NCI-H1105 (cell line): ENCODE data around the gene TUBGCP2.
A peak's percentile ranks its signal among the peaks of the same experiment; 100 is the strongest.

ENCODE experiments used
- DNase-seq: peaks from one replicate; lab custom pipeline; 2025; lab: John Stamatoyannopoulos, UW

TUBGCP2 gene

GRCh38 chr10:133343558-133343957, 34.9 kb upstream of the TUBGCP2 start:
- DNase-seq, result no peak

- no peak for DNase-seq
These were observed 34.3 kb upstream of the TUBGCP2 start for GRCh38 chr10:133342942-133343341.

- no peak for DNase-seq
These were observed 33.3 kb upstream of the TUBGCP2 start for GRCh38 chr10:133341983-133342382.

- no peak for DNase-seq
These were observed 31.2 kb upstream of the TUBGCP2 start for GRCh38 chr10:133339708-133340380.

GRCh38 chr10:133338080-133339071, 29.7 kb upstream of the TUBGCP2 start:
- DNase-seq, result no peak

DNA sequence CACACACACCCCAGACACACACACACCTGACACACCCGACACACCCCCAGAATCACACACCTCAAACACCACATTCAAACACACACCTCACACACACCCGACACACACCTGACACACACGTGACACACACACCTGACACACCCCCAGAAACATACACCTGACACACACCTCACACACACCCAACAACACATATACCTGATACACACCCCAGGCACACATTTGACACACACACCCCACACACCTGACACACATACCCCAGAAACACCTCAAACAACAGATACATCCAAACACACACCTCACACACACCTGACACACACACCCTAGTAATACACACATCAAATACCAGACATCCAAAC, 28.7 kb upstream of the TUBGCP2 start:
- no peak for DNase-seq

- no peak for DNase-seq
These were observed 28.1 kb upstream of the TUBGCP2 start, which contains the start of gene CALY for GRCh38 chr10:133336577-133337369. CALY (minus strand) TSS chr10:133336896; CDS start chr10:133328989, 7,907 bp downstream.

GRCh38 chr10:133336118-133336576, 27.5 kb upstream of the TUBGCP2 start:
- DNase-seq, result no peak

GRCh38 chr10:133335246-133336117, 26.8 kb upstream of the TUBGCP2 start:
- no peak for DNase-seq

GRCh38 chr10:133334503-133335245, 26.0 kb upstream of the TUBGCP2 start:
- DNase-seq, result no peak

DNA sequence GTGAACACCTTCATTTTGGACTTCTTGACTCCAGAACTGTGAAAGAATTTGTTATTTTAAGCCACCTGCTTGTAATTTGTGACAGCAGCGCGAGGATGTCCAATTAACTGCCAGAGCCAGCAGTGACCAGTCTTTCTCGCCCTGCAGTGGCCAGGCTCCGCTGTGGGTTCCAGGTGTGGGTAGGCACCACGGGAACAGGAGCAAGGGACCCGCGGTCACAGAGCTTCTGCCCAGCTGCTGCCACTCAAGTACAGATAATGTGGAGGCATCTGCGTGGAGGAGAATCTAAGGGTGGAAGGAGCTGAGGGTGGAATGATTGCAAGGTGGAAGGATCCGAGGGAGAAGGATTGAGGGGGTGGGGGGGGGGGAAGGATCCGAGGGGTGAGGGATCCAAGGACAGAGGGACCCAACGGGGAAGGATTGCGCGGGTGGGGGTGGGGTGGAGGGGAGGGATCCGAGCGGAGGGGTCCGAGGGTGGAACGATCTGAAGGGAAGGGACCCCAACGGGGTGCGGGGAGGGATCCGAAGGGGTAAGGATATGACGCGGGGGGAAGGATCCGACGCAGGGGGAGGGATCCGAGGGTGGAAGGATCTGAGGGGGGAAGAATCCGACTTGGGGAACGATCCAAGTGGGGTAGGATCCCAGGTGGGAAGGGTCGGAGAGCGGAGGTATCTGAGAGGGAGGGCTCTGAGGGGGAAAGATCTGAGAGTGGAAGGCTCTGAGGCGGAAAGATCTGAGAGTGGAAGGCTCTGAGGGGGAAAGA, 24.4 kb upstream of the TUBGCP2 start:
- DNase-seq, result no peak

GRCh38 chr10:133329491-133330202, 21.0 kb upstream of the TUBGCP2 start:
- DNase-seq, result peak; percentile 39

GRCh38 chr10:133328358-133329343, 20.0 kb upstream of the TUBGCP2 start:
- DNase-seq, result no peak

GRCh38 chr10:133327651-133328357, 19.1 kb upstream of the TUBGCP2 start:
- no peak for DNase-seq

DNA sequence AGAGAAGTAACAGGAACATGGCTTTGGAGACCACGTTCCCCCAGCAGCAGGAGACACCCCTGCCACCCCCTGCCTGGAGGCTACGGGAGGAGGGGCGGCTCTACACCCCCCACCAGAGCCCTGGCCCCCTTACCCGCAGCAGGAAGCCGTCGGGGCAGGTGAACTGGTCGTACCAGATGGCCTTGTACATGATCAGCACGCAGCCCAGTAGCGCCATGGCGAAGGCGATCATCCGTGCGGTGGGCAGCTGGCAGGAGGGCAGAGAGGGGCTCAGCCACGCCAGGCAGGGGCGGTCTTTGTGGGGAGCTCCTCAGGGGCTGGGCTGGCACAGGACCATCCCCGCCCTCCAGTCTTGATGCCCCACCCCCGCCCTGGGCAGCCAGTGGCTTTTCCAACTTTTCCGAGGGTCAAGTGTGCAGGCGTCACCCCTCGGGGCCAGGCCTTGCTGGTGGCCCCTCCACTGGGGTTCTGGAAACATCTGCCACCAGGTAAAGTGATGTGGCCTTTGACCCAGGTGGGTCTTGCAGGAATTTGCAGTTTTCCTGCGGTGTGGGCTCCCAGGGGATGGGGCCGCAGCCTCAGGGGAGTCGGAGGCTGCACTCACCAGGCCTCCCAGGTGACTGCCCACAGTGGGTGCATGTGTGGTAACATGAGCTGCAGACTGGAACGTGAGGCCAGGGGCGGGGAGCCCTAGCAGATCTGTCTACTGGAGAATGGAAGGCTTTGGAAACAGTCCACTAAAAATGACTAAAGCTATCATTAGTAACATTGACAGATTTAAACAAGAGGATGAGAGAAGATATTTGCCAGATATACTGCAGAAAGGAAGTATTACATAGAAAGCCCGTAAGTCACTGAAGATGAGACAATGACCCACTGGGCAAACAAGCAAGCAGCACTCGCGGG, 18.3 kb upstream of the TUBGCP2 start:
- no peak for DNase-seq

- no peak for DNase-seq
These were observed 17.5 kb upstream of the TUBGCP2 start for GRCh38 chr10:133326223-133326551.
